Effector memory CD4-positive, alpha-beta T cell (primary cell): Measurements from ENCODE around the gene PLPPR3.

ENCODE experiments used
- DNase-seq, 3 donors: peaks; one replicate each; pipeline ENCODE4 v3.0.0-alpha.2; 2020
- H3K27ac ChIP-seq: 2 replicates; pipeline ENCODE4 v1.7.0; 2013; ENCODE audit warnings: mild to moderate bottlenecking, low read length, moderate library complexity; ENCODE audit not compliant: insufficient read depth, poor library complexity, severe bottlenecking
- H3K27me3 ChIP-seq: replicated peaks from 2 replicates; pipeline ENCODE4 v1.7.0; 2013; ENCODE audit warnings: mild to moderate bottlenecking, low read length; ENCODE audit not compliant: insufficient read depth, control insufficient read depth, poor library complexity, severe bottlenecking
- H3K36me3 ChIP-seq: 2 replicates; pipeline ENCODE4 v1.7.0; 2013; ENCODE audit warnings: mild to moderate bottlenecking, low read length, moderate library complexity; ENCODE audit not compliant: control insufficient read depth, insufficient read depth
- H3K4me1 ChIP-seq: 2 replicates; pipeline ENCODE4 v1.7.0; 2013; ENCODE audit warnings: low read length, mild to moderate bottlenecking; ENCODE audit not compliant: control insufficient read depth, insufficient read depth, poor library complexity, severe bottlenecking
- H3K4me3 ChIP-seq: 2 replicates; pipeline ENCODE4 v1.7.0; 2013; ENCODE audit warnings: low read length, low read depth, mild to moderate bottlenecking; ENCODE audit not compliant: insufficient read depth, poor library complexity, severe bottlenecking
- H3K9me3 ChIP-seq: 2 replicates; pipeline ENCODE4 v1.7.0; 2013; ENCODE audit warnings: mild to moderate bottlenecking, low read length, moderate library complexity; ENCODE audit not compliant: control insufficient read depth

Gene PLPPR3

DNA sequence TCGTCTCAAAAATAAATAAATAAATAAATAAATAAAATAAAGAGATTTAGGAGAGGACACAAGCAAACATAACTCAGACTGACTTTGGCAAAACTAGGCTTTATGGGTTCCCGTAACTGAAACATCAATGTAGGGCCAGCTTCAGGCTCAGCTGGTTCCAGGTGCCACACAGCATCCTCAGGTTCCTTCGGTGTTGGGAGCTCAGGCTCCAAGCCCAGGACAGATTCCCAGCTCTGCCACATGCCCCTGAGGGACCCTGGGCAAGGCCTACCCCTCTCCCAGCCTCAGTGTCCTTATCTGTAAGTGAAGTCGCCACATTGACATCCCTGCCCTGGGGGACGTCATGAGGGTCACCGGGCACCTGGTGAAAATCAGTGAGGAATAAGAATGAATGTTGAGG, 52.1 kb downstream of the PLPPR3 start:
- H3K9me3 ChIP-seq = no peaks in the 10 kb centered on the region
- DNase-seq = no peak
- H3K4me3 ChIP-seq = no peak overlapping the region
- no peaks in the 10 kb centered on the region for H3K27me3 ChIP-seq
- no peaks in the 10 kb centered on the region for H3K4me1 ChIP-seq
- H3K36me3 ChIP-seq = no peaks in the 10 kb centered on the region
- no peak overlapping the region for H3K27ac ChIP-seq

DNA sequence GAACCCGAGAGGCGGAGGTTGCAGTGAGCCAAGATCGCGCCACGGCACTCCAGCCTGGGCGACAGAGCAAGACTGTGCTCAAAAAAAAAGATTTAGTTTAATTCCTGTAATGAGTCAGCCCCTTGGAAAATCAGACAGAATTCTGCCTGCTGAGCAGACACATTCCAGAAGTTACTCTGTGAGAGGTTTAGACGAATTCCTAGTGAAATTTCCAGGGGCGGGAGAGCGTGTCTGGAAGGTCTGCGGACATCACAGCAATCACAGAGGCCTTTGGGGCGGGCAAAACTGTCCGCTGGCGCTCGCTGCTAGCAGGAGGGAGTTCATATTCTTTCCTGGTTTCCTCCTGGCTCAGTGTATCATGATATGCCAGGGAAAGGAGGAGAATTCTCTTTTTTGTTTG, 53.3 kb downstream of the PLPPR3 start:
- Histone ChIP-seq H3K27me3 (no peaks in the 10 kb centered on the region), H3K9me3 (no peaks in the 10 kb centered on the region), H3K27ac (no peak overlapping the region), H3K36me3 (no peaks in the 10 kb centered on the region), H3K4me3 (no peak overlapping the region), H3K4me1 (no peaks in the 10 kb centered on the region)
- DNase-seq = no peak

DNA sequence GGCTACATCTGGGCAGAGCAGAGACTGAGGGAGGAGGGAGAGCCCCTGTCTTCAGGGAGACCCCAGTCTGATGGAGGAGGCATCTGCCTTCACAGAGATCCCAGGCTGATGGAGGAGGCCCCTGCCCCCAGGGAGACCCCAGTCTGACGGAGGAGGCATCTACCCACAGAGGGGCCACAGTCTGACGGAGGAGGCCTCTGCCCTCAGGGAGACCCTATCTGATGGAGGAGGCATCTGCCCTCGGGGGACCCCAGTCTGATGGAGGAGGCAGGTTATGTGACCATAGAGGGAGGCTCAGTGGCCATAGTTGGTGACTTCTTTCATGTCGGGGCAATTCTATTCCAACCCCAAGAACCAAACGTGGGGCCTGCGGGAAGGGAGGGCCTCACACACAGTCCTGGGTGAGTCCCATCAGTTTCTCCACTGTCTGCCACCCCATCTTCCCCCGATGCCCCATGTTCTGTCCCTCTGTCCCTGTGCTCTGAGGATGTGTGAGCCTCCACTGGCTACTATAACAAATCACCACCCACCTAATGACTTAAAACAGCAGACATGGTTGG, 56.5 kb downstream of the PLPPR3 start:
- DNase-seq = no peak
- no peaks in the 10 kb centered on the region for H3K4me1 ChIP-seq

DNA sequence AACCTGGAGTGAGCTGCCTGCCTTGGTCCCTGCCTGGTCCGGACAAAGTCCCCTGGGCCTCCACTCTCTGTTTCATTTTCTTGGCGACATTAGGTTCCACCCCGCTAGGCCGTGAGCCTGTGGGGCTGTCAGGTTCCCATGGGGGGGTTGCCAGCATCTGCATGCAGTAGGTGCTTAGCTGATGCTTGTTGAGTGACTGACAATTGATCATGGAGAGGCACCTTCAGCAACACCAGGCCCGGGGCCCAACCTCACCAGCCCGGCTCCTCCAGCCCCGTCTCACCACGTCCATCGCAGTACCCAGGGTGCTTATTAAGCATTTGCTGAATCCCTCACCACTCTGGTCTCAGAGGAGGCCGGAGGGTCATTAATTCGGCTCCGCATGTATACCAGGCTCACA, 57.5 kb downstream of the PLPPR3 start:
- Histone ChIP-seq H3K4me1 (no peaks in the 10 kb centered on the region), H3K9me3 (no peaks in the 10 kb centered on the region), H3K27me3 (no peaks in the 10 kb centered on the region), H3K36me3 (no peaks in the 10 kb centered on the region), H3K27ac (no peak overlapping the region), H3K4me3 (no peak overlapping the region)
- no peak for DNase-seq

More for the DNA sequence above, 56.5 kb downstream of the PLPPR3 start:
- H3K36me3 ChIP-seq = no peaks in the 10 kb centered on the region
- no peak overlapping the region for H3K27ac ChIP-seq
- no peaks in the 10 kb centered on the region for H3K27me3 ChIP-seq
- H3K4me3 ChIP-seq = no peak overlapping the region
- no peaks in the 10 kb centered on the region for H3K9me3 ChIP-seq

DNA sequence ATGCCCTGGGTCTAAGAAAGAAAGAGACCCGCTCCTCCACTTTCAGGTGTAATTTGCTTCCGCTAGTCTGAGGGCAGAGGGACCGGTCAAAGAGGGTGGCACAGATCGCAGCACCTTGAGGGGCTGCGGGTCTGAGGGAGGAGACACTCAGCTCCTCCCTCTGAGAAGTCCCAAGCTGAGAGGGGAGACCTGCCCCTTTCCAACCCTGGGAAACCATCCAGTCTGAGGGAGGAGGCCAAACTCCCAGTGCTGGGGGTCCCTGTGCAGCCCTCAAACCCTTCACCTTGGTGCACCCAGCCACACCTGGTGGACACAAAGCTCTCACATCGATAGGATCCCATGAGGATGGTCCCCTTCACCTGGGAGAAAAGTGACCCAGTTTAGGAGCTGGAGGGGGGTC, 57.9 kb downstream of the PLPPR3 start:
- Histone ChIP-seq H3K27ac (no peak overlapping the region), H3K27me3 (no peaks in the 10 kb centered on the region), H3K4me1 (no peaks in the 10 kb centered on the region), H3K4me3 (no peak overlapping the region), H3K9me3 (no peaks in the 10 kb centered on the region), H3K36me3 (no peaks in the 10 kb centered on the region)
- DNase-seq = no peak

DNA sequence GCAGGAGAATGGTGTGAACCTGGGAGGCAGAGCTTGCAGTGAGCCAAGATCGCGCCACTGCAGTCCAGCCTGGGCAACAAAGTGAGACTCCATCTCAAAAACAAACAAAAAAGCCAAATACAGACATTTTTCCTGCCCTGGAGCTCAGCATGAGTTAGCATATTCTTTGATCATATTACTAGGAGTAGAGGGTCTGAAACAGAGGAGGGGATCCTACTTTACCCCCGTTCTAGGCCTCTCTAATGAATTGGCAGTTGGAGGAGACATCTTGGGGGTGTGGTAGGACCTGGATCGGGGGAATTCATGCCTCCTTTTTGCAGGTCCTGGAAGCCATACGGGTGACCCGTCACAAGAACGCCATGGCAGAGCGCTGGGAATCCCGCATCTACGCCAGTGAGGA, 58.6 kb downstream of the PLPPR3 start:
- no peaks in the 10 kb centered on the region for H3K9me3 ChIP-seq
- no peaks in the 10 kb centered on the region for H3K4me1 ChIP-seq
- H3K27ac ChIP-seq = no peak overlapping the region
- no peaks in the 10 kb centered on the region for H3K27me3 ChIP-seq
- no peaks in the 10 kb centered on the region for H3K36me3 ChIP-seq
- no peak for DNase-seq
- H3K4me3 ChIP-seq = no peak overlapping the region
